Stimulated activated CD8-positive, alpha-beta memory T cell treated with anti-CD3 and anti-CD28 coated beads, Interleukin-4, amount 100 ng/mL, for 24 hours (primary cell): ENCODE measurements around the gene HHATL.

Experiments
- DNase-seq: peaks from one replicate; pipeline ENCODE4 v3.0.0-alpha.2; 2020; ENCODE audit warnings: low read depth

Gene HHATL

DNA sequence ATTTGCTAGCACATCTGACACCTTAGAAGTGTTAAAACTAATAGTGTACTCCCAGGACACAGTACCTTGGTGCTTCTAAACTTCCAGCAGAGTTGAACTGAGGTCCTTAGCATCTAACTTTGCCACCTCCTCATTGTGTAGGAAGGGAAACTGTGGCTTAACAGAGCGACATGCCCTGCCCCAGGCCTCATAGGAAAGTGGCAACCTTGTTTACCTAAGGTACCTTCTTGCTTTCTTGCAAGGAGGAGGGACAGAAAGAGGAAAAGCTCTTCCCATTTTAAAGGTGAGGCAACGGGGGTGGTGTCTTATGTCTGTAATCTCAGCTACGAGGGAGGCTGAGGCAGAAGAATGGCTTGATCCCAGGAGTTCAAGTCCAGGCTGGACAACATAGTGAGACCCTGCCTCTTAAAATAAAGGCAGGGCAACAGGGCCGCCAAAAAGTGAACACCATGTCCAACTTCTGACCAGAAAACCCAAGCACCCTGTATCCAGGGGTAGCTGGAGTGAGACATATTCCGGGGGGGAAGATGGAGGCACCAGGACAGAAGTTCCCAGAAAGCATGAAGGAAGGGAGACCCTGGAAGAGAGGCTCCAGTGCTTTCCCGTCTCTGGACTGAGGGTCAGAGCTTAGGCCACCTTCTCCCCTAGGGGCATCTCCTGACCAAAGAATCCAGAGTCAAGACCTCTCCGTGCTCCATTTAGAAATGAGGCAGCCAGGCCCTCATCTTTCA lies 17.8 kb downstream of the HHATL start:
- DNase-seq: no peak

GRCh38 chr3:42683875-42684598 lies 18.6 kb downstream of the HHATL start:
- peak; percentile 16 for DNase-seq

- no peak for DNase-seq
These were observed 20.1 kb downstream of the HHATL start for GRCh38 chr3:42682301-42683070.

DNA sequence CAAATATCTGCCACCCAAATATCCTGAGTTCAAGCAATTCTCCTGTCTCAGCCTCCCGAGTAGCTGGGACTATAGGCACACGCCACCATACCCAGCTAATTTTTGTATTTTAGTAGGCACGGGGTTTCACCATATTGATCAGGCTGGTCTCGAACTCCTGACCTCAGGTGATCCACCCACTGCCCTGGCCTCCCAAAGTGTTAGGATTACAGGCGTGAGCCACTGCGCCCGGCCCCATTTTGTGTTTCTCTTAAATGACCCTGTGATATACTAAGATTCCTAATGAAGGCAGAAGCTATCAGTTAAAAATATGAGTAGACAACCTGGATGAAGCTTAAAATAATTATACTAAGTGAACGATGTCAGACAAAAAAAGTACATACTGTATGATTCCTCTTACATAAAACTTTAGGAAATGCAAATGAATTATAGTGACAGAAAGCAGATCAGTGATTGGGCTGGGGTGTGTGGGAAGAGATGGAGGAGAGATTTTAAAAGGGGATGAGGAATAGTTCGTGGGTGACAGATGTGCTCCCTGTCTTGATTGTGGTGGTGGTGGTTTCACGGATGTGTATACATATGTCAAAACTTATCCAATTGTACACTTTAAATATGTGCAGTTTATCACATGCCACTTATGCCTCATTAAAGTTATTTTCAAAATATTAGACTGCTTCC lies 21.1 kb downstream of the HHATL start:
- no peak for DNase-seq

DNA sequence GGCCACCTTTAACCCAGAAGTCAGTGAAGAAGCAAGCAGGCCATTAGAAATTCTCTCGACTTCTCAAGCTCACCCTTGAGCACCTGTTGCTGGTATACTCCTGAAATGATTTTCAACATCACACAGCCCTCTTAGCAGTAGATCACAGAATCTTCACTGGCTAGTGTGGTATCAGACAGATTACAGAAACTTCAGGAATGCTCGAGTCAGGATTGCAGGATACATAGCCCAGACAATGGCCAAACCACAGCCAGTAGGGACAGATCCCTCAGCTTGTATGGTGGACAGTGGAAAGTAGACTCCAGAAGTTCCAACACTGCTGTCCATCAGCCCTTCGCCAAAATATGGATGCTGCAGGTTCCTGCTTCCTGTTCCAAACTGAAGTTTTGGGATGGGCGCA lies 21.8 kb downstream of the HHATL start:
- no peak for DNase-seq

- no peak for DNase-seq
These were observed 22.3 kb downstream of the HHATL start for GRCh38 chr3:42680271-42680670.

DNA sequence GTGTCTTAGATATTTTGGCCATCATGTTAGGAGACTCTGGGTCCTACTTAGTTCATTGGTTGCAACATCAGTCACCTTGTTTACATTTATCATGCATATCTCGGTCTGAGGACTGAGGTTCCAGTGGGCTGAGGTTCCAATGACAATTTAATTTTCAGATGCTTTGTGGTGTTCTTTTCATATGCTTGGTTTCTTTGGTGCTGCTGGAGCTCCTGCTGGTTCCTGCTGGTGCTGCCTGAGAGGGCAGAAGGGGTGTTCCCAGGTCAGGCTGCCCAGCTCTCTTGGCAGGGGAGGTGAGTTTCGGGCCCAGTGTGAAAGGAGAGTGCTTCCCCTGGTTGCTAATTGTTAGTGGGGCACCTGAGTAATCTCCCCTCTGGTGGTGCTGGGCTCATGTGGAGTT lies 24.2 kb downstream of the HHATL start:
- no peak for DNase-seq

- no peak for DNase-seq
These were observed 26.7 kb downstream of the HHATL start for GRCh38 chr3:42675909-42676308.

GRCh38 chr3:42674146-42674545 lies 28.5 kb downstream of the HHATL start:
- no peak for DNase-seq

- no peak for DNase-seq
These were observed 29.5 kb downstream of the HHATL start for GRCh38 chr3:42673082-42673481.

DNA sequence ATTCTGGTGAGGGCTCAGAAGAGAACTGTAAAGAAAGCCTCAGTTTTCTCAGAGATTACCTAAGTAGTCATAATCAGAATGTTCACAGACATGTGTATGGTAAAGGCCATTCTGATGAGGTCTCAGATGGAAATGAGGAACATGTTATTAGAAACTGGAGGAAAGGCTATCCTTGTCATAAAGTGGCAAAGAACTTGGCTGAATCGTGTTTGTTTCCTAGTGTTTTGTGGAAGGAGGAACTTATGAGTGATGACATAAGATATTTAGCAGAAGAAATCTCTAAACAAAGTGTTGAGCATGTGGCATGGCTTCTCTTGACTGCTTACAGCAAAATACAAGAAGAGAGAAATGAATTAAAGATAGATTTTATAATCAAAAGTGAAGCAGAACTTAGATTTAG lies 30.1 kb downstream of the HHATL start:
- no peak for DNase-seq

- no peak for DNase-seq
These were observed 31.9 kb downstream of the HHATL start for GRCh38 chr3:42670670-42671069.

DNA sequence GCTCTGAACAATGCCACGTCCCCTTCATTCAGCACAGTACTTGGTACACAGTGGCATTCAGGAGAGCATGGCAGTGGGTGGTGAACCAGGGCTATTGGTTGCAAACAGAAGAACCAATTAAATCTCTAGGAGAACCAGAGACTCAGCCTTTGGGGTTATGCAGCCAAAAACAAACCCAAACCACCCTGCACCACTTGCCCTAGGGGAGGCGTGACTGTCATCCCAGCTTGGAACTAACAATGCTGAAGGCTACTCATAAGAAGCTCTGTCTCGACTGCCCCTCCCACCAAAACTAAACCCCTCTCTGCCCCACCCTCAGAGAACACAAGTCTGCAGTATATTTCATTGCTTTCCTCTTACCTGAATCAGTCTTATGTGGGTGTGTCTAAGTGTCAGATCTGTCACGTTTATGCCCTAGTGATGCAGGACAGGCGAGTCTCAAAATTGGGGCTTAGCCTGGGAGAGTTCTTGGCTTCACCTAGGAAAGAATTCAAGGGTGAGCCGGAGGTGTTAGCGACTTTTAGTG lies 32.5 kb downstream of the HHATL start:
- no peak for DNase-seq

GRCh38 chr3:42668793-42669217 lies 33.8 kb downstream of the HHATL start:
- DNase-seq: no peak

GRCh38 chr3:42668413-42668760 lies 34.2 kb downstream of the HHATL start:
- DNase-seq: no peak

- no peak for DNase-seq
These were observed 34.8 kb downstream of the HHATL start for GRCh38 chr3:42667523-42668412.

GRCh38 chr3:42667096-42667522 lies 35.5 kb downstream of the HHATL start:
- DNase-seq: no peak

DNA sequence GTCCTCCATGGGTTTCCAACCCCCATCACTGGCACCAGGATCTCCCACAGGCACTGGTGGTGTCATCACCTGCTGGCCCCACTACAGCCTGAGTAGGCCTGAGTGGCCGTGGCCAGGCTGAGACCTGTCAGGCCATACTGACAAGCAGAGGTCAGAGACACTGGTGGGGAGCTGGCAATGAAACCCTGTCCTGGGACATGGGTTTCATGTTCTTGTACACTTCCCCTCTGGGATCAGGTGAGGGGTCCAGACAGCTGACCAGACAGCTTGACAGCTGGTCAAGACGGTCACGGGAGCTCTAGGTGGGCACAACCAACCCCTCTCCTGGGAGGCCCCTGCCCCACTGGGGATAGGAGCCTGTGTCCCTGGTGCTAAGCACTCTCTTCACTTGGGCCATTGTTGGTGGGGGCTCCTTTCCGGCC lies 36.0 kb downstream of the HHATL start:
- no peak for DNase-seq

- DNase-seq: no peak
These were observed 36.6 kb downstream of the HHATL start for GRCh38 chr3:42666022-42666421.

DNA sequence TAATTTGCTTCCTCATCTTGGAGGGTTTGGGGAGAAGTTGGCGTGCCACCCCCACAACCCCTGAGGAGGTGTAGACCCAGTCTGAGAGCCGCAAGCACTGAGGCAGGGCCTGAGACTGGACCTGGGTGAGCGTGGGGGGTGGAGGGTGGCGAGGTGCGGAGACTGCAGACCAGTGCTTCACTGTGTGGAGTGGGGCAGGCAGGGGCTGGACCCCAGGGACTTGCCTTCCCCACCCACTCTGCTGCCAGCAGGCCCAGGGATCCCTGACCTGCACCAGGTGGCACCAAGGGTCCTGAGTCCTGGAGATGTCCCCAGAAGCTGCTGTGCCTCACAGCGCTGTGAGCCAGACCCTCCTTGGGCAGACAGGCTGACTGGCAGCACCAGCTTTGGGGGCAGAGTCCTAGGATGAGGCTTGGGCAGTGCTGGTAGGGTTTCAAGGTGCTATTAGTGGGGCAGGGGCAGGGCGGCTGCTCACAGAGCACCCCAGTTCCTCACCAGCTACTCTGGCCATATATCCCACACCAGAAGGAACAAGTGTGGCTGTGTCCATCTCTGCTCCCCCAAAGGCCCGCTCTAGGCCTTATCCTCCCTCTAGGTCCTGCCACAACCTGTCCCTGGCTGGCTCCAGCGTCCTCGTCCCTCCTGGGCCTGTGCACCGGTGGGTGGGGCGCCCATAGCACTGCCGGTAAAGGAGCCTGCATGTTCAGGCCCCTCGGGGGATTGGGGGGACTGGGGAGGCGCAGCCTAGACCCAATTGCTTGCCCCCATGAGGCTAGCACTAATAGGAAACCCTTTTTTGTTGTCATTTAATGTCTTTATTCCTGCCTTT lies 37.3 kb downstream of the HHATL start:
- DNase-seq: no peak
